Measurements from ENCODE around the gene PRR33.
"Not testable (repeated sequence)": the region's sequence is repeated elsewhere in the genome, so short reads cannot be mapped to it uniquely, and the experiment has no call there.

The PRR33 gene

GRCh38 chr11:1875093-1875850, 16.4 kb downstream of the PRR33 start:
- DNase-seq (ENCODE audit: low read depth) = no peak

GRCh38 chr11:1874441-1875092, 17.1 kb downstream of the PRR33 start:
- not testable (repeated sequence) for DNase-seq (ENCODE audit: low read depth)

GRCh38 chr11:1873813-1874150, 17.9 kb downstream of the PRR33 start:
- DNase-seq (ENCODE audit: low read depth) = not testable (repeated sequence)

DNA sequence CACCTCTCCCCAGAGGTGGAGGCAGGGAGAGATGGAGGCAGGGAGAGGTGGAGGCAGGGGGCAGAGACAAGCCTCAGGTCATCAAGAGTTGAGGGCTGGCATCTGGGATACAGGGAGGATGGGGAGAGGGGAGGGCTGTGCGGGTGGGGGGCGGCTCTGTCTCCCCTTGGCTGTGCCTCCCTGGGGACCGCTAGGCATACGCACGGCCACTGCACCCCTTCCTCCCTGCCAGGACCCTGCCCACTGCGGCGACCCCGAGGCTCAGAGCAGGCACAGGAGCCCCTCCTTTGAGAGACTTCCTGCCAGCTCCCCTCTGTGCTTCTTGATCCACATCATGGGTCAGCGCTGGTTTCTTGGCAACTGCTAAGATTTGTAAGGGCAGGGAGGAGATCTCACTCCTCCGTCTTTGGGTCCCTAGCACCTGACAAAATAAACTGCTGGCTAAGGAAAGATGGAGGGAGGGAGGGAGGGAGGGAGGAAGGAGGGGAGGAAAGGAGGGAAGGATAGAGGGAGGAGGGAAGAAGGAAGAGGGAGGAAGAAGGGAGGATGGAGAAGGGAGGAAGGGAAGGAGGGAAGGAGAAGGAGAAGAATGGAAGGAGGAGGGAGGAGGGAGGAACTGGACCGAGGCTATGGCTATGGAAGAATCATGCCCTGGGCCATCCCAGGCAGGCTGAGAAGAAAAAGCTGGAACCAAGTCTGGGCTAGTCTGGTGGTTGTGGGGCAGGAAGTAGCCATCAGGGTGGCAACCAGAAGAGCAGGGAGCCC, 18.5 kb downstream of the PRR33 start:
- DNase-seq (ENCODE audit: low read depth) = no peak

- no peak for DNase-seq (ENCODE audit: low read depth)
These were observed 19.3 kb downstream of the PRR33 start for GRCh38 chr11:1872267-1872985.

DNA sequence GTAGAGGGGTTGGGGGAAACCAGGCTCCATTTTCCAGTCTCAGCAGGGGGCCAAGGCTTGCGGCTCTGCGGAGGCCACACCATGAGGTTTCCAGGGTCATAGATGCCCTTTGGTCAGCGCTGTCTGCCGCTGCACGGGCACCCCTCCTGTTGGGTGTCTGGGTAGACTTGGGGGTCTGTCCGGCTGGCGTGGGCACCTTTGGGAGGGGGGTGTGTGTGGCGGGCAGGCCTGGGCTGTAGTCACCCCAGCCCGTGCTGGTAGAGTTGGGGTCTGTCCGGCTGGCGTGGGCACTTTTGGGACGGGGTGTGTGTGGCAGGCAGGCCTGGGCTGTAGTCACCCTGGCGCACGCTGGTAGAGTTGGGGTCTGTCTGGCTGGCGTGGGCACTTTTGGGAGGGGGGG, 20.2 kb downstream of the PRR33 start:
- no peak for DNase-seq (ENCODE audit: low read depth)

- no peak for DNase-seq (ENCODE audit: low read depth)
These were observed 20.8 kb downstream of the PRR33 start for GRCh38 chr11:1870721-1871466.

- DNase-seq (ENCODE audit: low read depth) = no peak
These were observed 21.4 kb downstream of the PRR33 start for GRCh38 chr11:1870326-1870696.

- no peak for DNase-seq (ENCODE audit: low read depth)
These were observed 22.0 kb downstream of the PRR33 start for GRCh38 chr11:1869427-1870325.

DNA sequence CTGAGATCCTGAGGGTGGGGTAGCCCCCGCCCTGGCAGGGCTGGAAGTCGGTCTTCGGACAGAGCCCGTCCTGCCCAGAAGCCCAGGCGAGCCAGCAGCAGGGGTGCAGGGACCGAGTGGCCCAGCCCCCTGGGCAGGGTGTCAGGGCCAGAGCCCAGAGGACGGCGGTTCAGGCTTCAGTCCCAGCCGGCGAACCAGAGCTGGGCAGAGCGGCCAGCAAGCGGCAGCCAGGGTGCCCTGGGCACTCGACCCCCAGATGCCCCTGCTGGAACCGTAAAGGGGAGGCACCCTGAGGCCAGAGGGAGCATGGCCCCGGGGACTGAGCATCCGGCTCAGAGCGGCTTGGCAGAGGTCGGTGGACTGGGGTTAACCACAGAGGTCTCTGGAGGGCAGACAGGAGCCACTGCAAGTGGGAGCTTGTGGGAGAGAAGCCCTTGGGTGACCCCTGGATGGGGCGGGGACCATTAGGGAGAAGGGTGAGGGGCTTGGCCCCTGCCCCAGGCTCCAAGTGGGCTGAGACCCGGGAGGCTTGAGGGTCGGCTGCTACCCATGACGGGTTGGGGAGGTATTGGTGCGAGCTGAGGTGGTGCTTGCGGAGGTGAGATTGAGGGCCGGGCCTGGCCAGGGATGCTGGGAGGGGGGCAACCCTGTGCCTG, 22.9 kb downstream of the PRR33 start:
- DNase-seq (ENCODE audit: low read depth) = no peak

- DNase-seq (ENCODE audit: low read depth) = no peak
These were observed 23.5 kb downstream of the PRR33 start for GRCh38 chr11:1868056-1868635.

DNA sequence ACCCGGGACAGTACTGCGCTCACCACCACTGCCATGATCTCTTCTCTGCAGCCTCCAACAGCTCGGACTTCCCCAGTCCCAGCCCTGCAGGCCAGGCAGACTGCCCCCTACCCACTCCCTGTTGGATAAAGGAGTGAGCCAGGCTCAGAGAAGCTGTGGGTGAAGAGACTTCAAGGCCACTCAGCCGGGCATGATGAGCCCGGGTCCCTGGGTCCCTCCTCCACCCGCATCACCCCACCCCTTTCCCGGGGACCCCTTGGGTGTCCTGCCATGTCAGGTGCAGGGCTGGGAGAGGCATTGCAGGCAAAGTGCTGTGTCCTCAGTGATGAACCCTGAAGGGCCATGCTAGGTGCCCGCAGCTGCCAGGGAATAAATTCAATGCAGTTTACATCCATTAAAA, 24.3 kb downstream of the PRR33 start:
- DNase-seq (ENCODE audit: low read depth) = no peak

DNA sequence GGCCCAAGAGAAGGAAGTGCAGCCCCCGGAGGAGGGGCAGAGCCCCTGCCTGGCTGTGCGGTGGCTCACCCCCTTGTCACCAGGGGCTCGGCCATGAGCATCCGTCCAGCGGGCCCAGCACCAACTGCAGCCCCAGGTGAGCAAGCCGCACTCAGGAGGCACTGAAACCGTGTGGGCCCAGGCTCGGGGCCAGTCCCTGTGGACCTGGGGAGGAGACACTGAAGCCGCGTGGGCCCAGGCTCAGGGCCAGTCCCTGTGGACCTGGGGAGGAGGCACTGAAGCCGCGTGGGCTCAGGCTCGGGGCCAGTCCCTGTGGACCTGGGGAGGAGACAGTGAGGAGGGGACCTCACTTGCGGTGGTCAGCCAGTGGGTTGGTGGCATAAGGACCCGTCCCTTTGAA, 24.9 kb downstream of the PRR33 start:
- no peak for DNase-seq (ENCODE audit: low read depth)

DNA sequence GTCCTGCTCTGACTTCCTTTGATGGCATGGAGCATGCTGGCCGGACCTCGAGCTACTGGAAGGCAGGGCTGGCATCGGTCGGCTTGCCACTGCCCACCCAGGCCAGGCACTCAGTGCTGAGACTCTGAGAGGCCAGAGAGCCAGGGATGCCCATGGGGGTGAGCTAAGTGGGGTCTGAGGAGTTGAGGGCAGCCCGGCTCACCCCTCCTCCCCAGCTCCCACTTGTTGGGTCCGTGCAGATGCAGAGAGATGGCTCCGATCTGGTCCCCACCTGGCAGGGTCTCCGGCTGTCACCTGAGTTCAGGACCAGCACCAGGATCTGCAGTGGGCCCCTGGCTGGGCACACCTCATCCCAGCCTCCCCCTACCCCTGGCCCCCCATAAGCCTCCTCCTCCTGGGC, 25.5 kb downstream of the PRR33 start:
- no peak for DNase-seq (ENCODE audit: low read depth)

GRCh38 chr11:1864831-1865665, 26.6 kb downstream of the PRR33 start:
- no peak for DNase-seq (ENCODE audit: low read depth)

DNA sequence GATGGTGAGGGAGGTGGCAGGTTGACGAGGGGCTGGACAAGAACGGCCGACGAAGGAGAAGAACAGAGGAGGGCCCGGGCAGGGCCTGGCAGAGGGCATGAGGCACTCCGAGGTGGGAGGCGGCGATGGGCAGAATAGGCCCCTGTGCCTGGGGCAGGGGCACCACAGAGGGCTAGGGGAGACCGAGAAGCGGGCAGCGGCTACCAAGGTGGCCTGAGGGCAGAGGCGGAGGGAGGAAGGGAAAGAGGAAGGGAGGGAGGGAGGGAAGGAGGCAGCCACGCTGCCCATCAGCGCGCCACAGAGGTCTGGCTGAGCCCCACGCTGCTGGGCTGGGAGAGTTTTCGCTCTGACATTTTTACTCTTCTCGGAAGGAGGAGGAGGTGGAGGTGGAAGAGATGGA, 27.5 kb downstream of the PRR33 start:
- DNase-seq (ENCODE audit: low read depth) = no peak

- no peak for DNase-seq (ENCODE audit: low read depth)
These were observed 28.1 kb downstream of the PRR33 start for GRCh38 chr11:1863352-1864216.
